ENCODE data around the gene FRS2.

GRCh38 chr12:69556383-69556782 lies 86.2 kb downstream of the FRS2 start:
- TF ChIP-seq CTCF (IDR thresholded peaks at IDR 0.05), result no peak
- TF ChIP-seq POLR2A (IDR thresholded peaks at IDR 0.05), result no peak
